HG03139 (cell line): ENCODE results near the gene CSN2.
"Not testable (repeated sequence)": the region's sequence is repeated elsewhere in the genome, so short reads cannot be mapped to it uniquely, and the experiment has no call there.

Experiments used
- ATAC-seq: cut with Tn5 transposase; IDR thresholded peaks from one replicate; pipeline ENCODE4 v1.9.1; 2021; ENCODE audit not compliant: unreplicated experiment

Gene CSN2, protein sequence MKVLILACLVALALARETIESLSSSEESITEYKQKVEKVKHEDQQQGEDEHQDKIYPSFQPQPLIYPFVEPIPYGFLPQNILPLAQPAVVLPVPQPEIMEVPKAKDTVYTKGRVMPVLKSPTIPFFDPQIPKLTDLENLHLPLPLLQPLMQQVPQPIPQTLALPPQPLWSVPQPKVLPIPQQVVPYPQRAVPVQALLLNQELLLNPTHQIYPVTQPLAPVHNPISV

DNA sequence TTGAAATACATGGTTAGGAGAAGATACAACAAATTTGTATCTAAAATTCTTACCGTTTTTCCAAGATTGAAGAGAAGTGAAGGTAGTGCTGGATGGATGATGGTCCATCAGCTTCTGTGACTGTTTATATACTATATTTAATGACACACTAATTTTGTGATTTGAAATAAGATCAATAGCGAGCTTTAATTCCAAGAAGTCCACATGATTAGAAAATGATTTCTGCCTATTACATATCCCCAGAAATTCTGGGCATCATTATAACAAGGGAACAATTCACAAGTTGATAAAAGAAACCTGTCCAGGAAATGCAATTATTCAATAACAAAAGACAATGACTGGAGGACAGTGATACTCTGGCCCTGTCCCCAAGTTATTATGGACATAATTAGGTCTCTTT is at the start of gene CSN2:
Gene CSN2 (minus strand): TSS at position 101 of the 400 bp plus-strand sequence. CDS start 4,733 bp downstream, outside the sequence.
- no peak for ATAC-seq

DNA sequence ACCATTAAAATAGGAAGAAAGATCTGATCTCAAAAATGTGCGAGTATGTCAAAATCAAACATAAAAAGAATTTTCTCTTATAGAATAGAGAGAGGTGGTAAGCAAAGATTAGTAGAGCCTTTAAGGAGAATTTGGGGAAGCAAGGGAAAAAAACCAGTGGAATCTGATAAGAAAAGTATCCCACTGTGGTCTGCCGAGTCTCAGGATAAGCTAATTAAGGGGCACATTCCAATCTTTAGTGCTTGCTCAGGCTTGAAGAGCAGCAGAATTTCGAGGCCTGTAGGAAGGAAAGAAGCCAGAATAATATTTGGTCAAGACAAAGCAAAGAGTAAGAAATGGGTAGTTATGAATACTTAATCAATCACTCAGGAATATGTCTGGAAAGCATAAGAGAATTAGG is 43.2 kb upstream of the CSN2 start:
- no peak for ATAC-seq

DNA sequence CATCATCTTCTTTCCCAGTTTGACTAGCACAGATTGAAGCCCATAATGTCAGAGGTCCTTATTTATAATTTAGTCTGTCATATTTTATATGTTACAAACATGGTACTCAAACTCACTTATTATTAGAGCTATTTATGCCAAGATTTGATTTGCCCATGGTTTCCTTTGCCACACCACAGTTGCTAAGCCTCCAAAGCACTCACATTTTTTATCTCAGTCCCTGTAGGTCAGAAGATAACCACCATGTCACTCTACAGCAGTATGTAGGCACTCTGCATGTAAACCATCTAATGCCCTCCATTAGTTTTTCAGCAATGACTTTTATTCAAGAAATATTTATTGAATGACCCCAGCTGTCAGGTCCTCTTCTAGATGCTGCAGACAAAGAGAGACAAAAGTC is 37.0 kb upstream of the CSN2 start:
- no peak for ATAC-seq

DNA sequence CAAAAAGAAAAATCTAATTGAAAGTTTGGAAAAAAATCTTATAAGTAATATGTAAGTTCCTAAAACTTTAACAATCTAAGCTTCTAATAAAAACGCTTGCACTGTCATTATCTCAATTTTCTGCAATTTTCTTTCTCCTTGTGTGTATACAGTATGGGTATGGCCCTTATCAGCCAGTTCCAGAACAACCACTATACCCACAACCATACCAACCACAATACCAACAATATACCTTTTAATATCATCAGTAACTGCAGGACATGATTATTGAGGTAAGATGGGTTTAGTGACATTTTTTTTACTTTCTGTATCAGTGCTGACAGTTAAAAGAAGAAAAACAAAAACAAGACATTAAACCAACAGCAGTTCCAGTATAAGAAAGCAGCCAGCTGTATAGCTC is 35.2 kb upstream of the CSN2 start:
- ATAC-seq: no peak

DNA sequence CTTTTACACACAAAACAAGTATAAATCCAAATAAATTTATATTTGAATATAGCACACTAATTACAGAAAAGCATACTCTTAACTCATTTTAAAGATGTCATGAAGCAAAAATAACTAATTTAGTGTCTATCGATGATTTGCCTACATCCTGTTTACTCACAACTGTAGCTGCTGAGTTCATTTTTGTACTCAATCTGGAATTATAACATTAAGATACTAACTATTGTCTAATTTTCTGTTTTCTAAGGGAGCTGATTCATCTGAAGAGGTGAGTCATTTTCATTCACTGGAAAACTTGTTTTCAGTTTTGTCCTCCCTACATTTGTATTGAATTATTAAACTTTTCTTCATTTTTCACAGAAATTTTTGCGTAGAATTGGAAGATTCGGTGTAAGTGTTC is 33.9 kb upstream of the CSN2 start:
- no peak for ATAC-seq

DNA sequence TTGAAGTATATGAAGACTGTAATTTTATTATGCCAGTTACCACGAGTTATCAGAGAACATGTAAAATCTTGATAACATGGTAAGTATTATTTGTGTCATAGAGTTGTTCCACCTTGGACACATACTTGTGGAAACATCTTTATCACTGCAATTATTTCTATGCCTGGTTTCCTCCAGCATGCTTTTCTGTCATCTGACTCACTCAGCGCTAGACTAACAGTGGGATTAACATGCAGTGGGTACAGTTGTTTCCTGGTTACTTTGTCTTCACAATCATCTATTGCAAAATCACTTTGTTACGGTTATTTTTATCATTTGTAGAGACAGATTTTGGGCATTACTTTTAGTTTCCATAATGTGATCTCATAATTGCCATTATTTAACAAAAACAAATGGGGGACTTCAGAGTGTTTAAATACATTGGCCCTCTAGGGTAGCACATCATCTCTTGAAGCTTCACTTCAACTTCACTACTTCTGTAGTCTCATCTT is 30.0 kb upstream of the CSN2 start, which contains the start of gene STATH:
Gene STATH (plus strand): TSS at position 441 of the 491 bp plus-strand sequence. CDS start 2,472 bp downstream, outside the sequence.
- no peak for ATAC-seq

DNA sequence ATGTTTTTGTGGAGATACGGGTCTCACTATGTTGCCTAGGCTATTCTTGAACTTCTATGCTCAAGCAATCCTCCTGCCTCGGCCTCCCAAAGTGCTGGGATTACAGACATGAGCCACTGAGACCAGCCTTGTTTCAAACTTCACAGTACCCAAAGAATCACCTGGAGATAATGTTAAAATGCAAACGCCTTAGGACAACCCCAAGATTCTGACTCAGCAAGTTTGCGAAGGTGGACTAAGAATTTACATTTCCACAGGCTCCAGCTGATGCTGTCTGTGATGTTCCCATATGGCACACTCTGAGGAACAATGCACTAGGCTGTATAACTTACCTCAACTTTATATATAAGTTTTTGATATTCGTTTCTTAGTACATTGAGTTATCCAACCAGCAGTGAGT is 29.3 kb upstream of the CSN2 start:
- no peak for ATAC-seq

DNA sequence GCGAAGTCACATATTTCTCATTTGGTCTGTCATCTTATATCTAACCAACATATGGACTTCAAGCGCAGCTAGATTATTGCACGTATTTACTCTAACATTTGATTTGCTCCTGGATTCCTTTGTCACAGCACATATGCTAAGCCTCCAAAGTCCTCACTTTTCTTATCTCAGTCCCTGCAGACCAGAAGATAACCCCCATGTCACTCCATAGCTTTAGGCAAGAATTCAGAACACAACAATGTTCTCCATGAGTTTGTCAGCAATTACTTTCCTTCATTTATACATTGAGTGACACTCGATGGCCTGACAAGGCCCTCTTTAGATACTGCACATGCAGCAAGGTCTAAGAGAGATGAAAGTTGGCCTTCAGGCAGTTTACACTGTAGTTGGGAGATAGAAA is 25.5 kb upstream of the CSN2 start:
- no peak for ATAC-seq

DNA sequence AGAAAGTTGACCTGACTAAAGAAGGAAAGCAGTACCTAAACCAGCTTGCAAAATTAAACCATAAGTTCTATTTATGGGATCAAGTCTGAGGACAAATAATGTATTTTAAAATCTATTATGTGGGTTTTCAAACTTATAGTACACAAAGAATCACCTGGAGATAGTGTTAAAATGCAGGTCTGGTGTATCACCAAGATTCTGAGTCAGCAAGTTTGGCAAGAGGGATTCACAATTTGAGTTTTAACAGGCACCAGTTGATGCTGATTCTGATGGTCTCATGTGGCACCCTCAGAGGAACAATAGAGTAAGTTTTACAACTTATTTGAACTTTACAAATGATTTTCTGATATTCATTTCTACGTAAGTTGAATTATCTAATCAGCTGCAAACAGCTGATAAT is 21.1 kb upstream of the CSN2 start:
- ATAC-seq: no peak

DNA sequence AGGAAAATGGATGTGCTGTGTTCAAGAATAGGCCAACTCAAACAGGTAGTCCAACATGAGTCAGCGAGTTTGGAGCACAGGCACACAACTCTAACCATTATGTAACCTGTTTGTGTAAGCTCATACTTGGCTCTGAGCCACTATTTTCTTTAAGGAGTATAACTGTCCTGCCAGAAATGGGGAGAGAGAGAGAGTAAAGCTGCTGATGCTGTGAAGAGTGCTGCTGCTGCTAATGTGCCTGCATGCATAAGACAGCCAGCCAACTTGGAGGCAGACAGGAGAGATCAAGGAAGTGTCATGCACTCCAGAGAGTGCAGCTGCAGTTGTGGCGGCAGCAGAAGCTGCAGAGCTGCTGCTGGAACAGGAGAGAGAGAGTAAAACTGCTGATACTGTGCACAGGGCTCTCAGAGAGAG is 18.5 kb upstream of the CSN2 start:
- no peak for ATAC-seq

DNA sequence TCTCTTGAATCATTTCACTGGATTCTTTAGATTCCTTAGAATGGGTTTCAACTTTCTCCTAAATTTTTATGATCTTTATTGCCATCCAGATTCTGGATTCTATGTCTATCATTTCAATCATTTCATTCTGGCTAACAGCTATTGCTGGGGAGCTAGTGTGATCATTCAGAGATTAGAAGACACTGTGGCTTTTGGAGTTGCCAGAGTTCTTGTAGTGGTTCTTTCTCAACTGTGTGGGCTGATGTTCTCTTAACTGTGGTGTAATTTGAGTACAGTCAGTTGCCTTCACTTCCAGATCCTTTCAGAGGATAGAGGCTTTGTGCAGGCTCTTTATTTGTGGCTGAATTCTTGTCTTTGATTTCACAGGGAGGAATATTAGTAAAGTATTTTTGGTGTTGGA is 12.1 kb upstream of the CSN2 start:
- ATAC-seq: no peak

DNA sequence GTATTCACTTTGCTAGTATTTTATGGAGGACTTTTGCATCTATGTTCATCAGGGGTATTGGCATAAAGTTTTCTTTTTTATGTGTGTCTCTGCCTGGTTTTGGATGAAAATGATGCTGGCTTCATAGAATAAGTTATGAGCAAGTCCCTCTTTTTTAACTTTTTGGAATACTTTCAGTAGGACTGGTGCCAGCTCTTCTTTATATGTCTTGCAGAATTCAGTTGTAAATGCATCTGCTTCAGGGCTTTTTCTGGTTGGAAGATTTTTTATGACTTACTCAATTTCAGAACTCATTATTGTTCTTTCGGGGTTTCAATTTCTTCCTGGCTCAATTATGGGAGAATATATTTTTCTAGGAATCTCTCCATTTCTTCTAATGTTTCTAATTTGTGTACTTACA is 9.1 kb upstream of the CSN2 start:
- ATAC-seq: no peak

DNA sequence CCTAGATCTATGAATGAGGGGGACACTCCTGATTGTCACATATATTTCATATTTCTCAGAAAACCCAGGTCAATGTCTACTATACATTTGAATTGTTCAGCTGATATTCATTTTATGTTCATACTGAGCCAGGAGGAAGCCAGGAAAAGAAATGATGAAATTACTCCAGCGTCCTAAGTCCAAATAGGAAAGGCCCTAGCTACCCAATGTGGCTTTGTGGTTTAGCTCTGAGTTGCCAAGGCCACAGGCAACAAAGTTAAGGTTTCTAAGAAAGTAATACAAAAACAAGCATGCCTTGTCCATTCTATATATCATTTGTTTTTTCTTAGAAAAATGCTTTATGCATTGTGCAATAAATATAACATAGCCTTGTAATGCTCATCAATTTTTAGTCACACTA is 4.5 kb upstream of the CSN2 start:
- no peak for ATAC-seq

DNA sequence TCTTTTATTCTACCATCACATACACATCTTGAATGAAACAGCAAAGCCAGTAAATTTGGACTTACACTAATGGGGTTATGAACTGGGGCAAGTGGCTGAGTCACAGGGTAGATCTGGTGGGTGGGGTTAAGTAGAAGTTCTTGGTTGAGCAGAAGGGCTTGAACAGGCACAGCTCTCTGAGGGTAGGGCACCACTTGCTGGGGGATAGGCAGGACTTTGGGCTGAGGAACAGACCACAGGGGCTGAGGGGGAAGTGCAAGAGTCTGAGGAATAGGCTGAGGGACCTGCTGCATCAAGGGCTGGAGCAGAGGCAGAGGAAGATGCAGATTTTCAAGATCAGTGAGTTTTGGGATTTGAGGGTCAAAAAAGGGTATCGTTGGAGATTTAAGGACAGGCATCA is 8.3 kb downstream of the CSN2 start:
- ATAC-seq: no peak

DNA sequence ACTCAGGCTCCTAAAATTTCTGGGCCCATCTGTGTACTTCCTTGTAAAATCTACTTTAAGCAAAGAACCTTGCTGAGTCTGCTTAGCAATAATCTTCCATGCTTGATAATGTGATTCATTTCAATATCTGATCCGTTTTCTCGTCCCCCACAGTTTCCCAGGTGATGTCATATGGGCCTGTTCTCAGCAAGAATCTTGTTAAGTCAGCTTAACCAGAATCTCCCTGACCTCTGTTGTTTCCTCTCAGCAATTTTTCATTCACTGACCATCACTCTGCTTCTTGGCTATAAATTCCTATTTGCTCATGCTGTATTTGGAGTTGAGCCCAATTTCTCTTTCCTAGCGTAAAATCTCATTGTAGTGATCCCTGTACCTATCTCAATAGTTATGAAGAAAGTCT is 13.9 kb downstream of the CSN2 start:
- ATAC-seq: no peak

DNA sequence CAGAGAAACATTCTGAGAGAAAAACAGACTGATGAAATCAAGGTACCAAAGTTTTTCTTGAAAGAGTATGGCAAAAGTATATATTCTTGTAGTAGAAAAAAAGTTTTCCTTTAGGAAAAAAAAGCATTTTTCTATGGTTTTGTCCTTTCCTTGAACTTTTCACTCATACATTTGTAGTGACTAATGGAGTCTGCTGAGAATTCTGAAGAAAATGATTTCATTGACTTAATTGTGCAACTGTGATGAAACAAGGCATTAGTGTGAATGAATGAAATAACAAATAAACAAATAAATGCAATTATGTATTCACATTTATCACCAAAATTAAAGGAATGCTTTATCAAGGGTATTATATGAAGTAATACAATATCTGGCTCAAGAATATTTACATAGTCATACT is 29.0 kb downstream of the CSN2 start:
- no peak for ATAC-seq

DNA sequence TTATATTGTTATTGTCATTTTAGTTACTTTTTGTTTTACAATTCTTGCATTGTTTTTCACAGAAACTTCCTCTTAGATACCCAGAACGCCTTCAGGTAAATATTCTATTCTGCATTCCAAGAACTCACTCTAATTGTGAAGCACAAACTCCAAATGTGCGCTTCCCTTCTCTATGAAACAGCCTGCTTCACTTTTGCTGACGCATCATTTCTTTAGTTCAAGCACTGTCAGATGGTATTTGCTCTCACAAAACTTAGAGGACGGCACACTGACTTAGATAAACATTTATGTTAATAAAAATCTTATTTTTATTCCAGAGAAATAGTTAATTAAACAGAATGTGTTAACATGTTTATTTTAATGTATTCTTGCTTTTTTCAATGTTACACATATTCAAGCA is 31.4 kb downstream of the CSN2 start:
- no peak for ATAC-seq

DNA sequence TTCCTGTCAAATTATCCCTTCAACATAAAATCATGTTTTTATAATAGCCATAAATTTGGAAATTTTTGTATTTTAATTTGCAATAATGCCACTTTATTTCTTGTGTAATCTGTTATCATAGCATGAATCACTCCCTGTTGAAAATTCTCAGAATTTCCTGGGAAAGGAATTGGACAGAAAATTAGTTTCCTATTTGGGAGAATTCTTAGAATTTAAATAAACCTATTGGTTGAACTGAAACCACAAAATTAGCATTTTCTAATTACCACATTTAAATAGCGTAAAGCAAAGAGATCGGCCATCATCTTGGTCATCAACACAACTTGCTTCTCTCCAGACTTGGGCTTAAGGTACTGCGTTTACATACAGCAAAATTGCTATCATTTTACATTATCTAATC is 34.8 kb downstream of the CSN2 start, which contains the start of gene CSN1S1:
Gene CSN1S1 (plus strand): TSS at position 301 of the 400 bp plus-strand sequence. CDS start 1,488 bp downstream, outside the sequence.
- ATAC-seq: no peak

DNA sequence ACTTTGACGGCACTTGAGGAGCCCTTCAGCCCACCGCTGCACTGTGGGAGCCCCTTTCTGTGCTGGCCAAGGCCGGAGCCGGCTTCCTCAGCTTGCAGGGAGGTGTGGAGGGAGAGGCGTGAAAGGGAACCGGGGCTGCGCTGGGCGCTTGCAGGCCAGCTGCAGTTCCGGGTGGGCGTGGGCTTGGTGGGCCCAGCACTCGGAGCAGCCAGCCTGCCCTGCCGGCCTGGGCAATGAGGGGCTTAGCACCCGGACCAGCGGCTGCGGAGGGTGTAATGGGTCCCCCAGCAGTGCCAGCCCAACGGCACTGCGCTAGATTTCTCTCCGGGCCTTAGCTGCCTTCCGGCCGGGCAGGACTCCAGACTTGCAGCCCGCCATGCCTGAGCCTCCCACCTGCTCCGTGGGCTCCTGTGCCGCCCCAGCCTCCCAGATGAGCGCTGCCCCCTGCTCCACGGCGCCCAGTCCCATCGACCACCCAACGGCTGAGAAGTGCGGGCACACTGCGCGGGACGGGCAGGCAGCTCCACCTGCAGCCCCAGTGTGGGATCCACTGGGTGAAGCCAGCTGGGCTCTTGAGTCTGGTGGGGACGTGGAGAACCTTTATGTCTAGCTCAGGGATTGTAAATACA is 41.6 kb downstream of the CSN2 start:
- not testable (repeated sequence) for ATAC-seq

DNA sequence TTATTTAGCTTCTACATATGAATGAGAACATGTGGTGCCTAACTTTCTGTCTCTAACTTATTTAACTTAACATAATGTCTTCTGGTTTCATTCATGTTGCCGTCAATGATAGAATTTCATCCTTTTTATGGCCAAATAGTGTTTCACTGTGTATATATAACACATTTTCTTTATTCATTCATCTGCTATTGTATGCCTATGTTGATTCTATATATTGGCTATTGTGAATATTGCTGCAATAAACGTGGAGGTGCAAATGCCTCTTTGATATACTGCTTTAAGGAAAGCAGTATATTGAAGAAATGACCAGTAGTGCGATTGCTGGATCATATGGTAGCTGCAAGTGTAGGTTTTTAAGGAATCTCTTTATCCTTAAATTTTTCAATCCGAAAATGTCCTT is 44.7 kb downstream of the CSN2 start:
- ATAC-seq: no peak

DNA sequence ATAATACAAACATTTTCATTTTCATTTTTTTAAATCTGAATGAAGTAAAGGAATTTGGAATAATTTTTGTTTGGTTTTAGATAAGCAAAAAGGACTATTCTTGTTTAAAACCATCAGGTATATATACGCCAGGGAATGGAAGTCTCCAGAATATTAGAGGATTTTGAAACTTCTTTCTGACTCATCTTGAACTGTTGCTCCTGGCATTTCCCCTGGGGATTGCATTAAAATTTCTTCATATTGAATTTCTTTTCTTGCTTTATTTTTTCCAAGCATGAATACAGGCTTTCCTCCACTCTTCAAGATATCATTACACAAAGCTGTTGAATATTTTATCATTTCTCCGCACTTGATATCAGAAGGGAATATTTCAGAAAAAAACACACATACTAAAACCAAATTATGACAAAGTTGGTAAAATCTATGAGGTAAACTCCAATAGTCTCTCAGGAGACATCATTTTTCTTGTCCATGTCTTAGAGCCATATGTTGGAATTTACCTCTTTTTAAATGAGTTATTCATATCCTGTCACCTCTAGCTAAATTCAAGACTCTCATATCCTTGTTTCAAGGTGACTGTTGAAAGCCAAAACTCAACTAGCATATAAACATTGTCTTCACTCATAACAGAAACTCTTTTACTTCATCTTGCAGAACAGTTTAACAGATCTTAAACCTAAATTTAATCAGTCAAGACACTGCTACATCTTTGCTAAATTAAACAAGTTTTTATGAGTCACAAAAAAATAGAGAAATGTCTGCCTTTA is 55.3 kb downstream of the CSN2 start:
- no peak for ATAC-seq

DNA sequence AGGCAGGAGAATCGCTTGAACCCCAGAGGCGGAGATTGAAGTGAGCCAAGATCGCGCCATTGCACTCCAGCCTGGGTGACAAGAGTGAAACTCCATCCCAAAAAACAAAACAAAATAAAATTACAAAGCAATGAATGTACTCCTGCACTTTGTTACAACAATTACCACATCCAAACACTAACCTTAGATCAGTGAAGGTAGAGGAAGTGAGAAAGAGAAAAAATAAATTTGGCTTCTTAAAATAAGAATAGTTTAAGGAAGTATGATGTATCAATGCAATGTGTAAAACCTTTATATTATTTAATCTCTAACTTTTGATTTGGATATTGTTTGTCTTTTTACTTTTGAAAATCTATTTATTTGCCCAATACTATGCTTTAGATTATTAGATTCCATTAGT is 56.3 kb downstream of the CSN2 start:
- ATAC-seq: no peak
